Right hindlimb (tissue), 1 donor: ENCODE data around the gene TMCC1.
A peak's percentile ranks its signal among the peaks of the same experiment; 100 is the strongest.
"Not testable (repeated sequence)": the region's sequence is repeated elsewhere in the genome, so short reads cannot be mapped to it uniquely, and the experiment has no call there.

Source experiments
- DNase-seq: peaks from one replicate; pipeline ENCODE4 v3.0.0-alpha.2; 2018

Gene TMCC1

GRCh38 chr3:129718201-129718600 lies 175.3 kb downstream of the TMCC1 start:
- DNase-seq: no peak

- DNase-seq: no peak
Observed at GRCh38 chr3:129715854-129716253, 177.7 kb downstream of the TMCC1 start.

- no peak for DNase-seq
Observed at GRCh38 chr3:129708328-129708861, 185.1 kb downstream of the TMCC1 start.

GRCh38 chr3:129705274-129705673 lies 188.2 kb downstream of the TMCC1 start:
- no peak for DNase-seq

DNA sequence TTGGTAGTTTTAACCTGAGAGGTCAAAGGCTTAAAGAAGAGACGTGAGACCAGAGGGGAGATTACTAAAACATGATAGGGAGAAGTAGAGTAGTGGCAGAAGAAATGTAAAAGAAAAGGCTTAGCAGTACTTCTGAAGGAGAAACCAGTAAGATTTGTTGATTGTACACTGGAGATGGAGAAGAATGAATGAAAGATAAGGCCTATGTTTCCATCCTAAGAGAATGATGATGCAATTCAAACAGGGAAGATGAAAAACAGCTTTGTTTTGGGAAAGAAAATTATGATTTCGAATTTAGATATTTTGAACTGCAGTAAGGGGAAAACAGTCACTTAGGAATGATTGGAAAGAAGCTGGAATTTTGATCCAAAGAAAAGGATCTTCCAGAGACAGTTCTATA lies 189.6 kb downstream of the TMCC1 start:
- no peak for DNase-seq

- no peak for DNase-seq
Observed at GRCh38 chr3:129702934-129703712, 190.4 kb downstream of the TMCC1 start.

GRCh38 chr3:129701161-129701560 lies 192.3 kb downstream of the TMCC1 start:
- DNase-seq: no peak

DNA sequence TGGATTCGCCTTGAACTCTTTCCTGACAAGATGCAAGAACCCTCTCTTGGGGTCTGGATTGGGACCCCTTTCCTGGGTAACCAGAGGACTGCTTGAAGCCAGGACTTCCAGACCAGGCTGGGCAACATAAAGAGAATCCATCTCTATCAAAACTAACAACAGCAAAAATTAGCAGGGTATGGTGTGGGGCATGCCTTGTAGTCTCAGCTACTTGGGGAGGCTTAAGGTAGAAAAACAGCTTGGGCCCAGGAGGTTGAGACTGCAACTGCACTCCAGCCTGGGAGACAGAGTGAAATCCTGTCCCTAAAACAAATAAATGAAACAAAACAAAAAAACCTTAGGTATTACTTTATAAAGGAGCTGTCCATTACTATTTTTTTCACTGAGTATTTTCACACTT lies 193.9 kb downstream of the TMCC1 start:
- no peak for DNase-seq

DNA sequence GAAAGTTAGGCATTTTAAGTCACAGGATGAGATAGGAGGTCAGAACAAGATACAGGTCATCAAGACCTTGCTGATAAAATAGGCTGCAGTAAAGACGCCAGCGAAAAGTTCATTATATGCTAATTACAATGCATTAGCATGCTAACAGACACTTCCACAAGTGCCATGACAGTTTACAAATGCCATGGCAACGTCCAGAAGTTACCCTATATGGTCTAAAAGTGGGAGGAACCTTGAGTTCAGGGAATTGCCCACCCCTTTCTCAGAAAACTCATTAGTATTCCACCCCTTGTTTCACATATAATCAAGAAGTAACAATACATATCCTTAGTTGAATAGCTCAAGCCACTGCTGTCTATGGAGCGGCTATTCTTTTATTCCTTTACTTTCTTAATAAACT lies 194.3 kb downstream of the TMCC1 start:
- DNase-seq: no peak

- DNase-seq: no peak
Observed at GRCh38 chr3:129697229-129697969, 196.1 kb downstream of the TMCC1 start.

DNA sequence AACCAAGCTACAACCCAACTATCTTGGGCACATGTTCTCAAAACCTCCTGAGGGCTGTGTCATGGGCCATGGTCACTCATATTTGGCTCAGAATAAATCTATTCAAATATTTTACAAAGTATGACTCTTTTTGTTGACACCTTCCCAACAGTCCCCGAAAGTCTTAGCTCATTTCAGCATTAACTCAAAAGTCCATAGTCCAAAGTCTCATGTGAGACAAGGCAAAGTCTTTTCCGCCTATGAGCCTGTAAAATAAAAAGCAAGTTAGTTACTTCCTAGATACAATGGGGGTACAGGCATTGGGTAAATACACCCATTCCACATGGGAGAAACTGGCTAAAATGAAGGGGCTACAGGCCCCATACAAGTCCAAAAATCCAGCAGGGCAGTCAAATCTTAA lies 197.1 kb downstream of the TMCC1 start:
- not testable (repeated sequence) for DNase-seq

- no peak for DNase-seq
Observed at GRCh38 chr3:129695230-129695629, 198.3 kb downstream of the TMCC1 start.

DNA sequence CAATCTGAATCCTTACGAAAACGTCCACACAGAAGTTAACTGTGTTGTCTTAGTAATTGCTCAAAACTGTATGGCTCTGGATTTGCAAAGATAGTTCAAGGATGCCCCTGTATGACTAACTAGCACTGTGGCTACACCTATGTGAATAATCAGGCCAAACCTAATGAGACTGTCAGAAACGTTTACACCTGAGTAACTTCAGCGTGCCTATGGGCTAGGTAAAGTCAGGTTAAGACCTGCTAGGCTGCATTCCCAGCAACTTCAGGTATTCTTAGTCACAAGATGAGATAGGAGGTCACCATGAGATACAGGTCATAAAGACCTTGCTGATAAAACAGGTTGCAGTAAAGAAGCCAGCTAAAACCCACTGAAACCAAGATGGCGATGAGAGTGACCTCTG lies 199.3 kb downstream of the TMCC1 start:
- no peak for DNase-seq

DNA sequence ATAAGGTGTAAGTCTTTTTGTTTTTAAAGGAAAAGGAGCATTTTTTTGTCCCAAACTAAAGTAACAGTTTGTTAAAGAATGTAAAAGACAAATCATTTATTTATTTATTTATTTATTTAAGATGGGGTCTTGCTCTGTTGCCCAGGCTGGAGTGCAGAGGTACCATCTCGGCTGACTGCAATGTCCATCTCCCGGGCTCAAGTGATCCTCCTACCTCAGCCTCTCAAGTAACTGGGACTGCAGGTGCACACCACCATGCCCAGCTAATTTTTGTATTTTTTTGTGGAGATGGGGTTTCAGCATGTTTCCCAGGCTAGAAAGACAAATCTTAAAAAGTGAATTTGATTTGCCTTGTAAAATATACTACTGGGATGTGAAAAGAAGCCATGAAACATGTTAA lies 200.8 kb downstream of the TMCC1 start:
- DNase-seq: no peak

DNA sequence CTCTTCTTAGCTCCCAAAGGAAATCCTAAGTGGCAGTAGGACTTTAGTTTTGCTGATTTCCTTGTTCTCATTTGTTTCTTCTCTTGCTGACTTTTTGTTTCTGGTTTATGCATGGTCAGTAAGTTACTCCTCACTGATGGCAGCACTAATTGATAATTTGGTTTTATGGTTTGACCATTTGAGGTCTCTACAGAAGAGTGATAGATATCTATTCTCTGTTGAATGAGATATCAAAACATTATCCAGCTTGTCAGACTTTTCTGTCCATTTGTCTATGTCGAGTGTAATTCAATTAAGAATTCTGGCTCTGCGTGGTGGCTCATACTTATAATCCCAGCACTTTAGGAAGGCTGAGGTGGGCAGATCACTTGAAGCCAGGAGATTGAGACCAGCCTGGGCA lies 202.5 kb downstream of the TMCC1 start:
- no peak for DNase-seq

DNA sequence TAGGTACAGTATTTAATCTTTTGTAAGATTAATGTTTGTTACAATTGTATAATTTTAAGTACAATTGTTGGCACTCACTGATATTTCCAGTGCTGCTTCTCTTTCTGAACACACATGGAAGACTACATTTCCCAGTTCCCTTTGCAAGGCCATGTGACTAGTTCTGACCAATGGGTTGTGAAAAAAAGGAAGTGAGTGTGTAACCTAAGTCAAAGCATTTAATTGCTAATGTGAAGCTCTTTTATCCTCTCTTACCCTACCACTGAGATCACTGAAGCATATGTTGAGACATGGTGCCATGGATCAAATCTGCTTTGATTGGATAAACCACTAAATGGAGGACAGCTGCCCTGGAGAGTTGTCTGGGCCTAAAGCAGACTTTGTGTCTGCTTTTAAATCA lies 203.1 kb downstream of the TMCC1 start:
- DNase-seq: peak; percentile 20

- no peak for DNase-seq
Observed at GRCh38 chr3:129689036-129689435, 204.5 kb downstream of the TMCC1 start.

GRCh38 chr3:129688271-129688895 lies 205.1 kb downstream of the TMCC1 start:
- peak; percentile 77 for DNase-seq

GRCh38 chr3:129687586-129688125 lies 205.9 kb downstream of the TMCC1 start:
- DNase-seq: no peak

DNA sequence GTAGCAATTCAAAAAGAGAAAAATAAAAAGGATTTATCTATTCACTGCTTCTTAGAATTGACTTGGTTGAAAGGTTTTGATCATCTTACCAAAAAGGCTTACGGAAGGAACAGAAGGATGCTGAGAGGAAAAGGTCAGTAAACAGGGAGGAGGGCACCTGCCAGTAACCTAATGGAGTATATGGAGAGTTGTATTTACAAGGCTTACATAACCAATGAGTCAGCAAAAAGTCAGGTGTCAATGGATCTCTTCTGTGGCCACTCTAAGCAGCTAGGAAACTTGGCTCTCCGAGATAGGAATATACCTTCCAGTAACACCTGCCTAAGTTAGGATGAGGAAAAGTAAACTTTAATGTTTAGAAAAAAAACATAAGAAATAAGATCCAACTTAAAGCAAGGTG lies 206.6 kb downstream of the TMCC1 start:
- DNase-seq: no peak

DNA sequence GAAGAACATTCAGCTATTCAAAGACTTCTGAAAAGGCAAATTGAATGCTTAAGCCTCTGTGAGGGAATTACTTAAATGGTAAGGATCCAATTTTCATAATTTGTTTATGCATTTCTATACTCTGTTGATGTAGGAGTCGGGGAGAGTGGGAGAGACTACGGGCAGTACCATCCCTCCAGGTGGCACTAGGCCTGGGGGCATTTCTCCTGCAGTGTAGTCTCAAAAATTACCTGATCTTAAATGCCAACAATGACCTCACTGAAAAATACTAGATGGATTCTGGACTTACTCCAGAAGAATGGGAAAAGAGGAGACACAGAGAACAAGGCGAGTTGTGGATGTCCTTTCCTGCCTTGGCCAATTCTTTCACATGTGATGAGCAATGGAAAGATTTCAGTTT lies 209.2 kb downstream of the TMCC1 start:
- no peak for DNase-seq

DNA sequence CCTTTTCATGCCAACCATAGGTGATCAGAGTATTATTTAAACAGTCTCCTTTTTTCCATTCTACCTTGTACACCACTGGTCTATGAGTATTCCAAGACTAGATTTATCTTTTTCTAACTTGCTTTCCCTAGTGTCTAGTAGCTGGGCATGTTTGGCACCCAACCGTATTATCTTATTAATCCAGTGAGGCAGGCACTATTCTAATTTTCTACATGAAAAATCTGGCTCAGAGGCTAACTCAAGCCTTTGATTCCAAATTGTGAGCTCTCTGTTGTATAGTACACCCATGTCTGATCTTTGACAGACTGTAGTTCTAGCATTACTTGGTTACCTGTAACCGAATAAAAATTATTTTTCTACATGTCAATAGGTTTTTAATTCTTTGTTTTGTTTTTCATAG lies 210.3 kb downstream of the TMCC1 start:
- DNase-seq: no peak

- DNase-seq: no peak
Observed at GRCh38 chr3:129676985-129677384, 216.5 kb downstream of the TMCC1 start.

DNA sequence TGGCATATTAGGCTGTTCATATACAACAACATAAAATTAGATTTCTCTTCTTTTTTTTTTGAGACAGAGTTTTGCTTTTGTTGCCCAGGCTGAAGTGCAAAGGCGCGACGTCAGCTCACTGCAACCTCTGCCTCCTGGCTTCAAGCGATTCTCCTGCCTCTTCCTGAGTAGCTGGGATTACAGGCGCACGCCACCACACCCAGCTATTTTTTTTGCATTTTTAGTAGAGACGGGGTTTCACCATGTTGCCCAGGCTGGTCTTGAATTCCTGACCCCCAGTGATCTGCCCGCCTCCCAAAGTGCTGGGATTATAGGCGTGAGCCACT lies 218.8 kb downstream of the TMCC1 start:
- DNase-seq: not testable (repeated sequence)
